Spleen (tissue), 11 donors: Measurements from ENCODE around the gene ZNF324B. TPM values are rescaled to one million over a fixed set of nuclear protein-coding genes. Genes with fewer than 3 reads are reported as not detected.
"Not testable (repeated sequence)": the region's sequence is repeated elsewhere in the genome, so short reads cannot be mapped to it uniquely, and the experiment has no call there.

Experiments
- DNase-seq: peaks from one replicate; pipeline ENCODE4 v3.0.0-alpha.2; 2020
- H3K27ac ChIP-seq, 8 donors: fragments of 200-600 bp; sonication (generic) in 7 of 8; 1 replicate in 4 of 8; 2 replicates in 4 of 8; pipeline versions ENCODE4 v1.5.0 to v1.8.0; 2016 to 2021; ENCODE audit warnings: inconsistent platforms in 4 of 8, mild to moderate bottlenecking in 4 of 8, moderate library complexity in 1 of 8
- H3K27me3 ChIP-seq, 7 donors: fragments of 200-600 bp; sonication (generic) in 6 of 7; replicated peaks in 1 of 7; 1 replicate in 4 of 7; 2 replicates in 3 of 7; pipeline versions ENCODE4 v1.5.0 to v1.8.0; 2016 to 2021; ENCODE audit warnings: inconsistent platforms in 3 of 7, mild to moderate bottlenecking in 1 of 7
- H3K36me3 ChIP-seq, 6 donors: fragments of 200-600 bp; sonication (generic) in 5 of 6; 1 replicate in 4 of 6; 2 replicates in 2 of 6; pipeline versions ENCODE4 v1.5.0 to v1.8.0; 2016 to 2021; ENCODE audit warnings: inconsistent platforms in 2 of 6
- H3K4me1 ChIP-seq, 6 donors: fragments of 200-600 bp; sonication (generic) in 5 of 6; 1 replicate in 3 of 6; 2 replicates in 3 of 6; pipeline versions ENCODE4 v1.5.0 to v1.8.0; 2016 to 2021; ENCODE audit warnings: inconsistent platforms in 3 of 6
- H3K4me3 ChIP-seq, 8 donors: fragments of 200-600 bp; sonication (generic) in 7 of 8; 1 replicate in 4 of 8; 2 replicates in 4 of 8; pipeline versions ENCODE4 v1.5.0 to v1.8.0; 2016 to 2021; ENCODE audit warnings: inconsistent platforms in 4 of 8, mild to moderate bottlenecking in 4 of 8, moderate library complexity in 2 of 8
- H3K9me3 ChIP-seq, 8 donors: fragments of 200-600 bp; sonication (generic) in 7 of 8; 1 replicate in 4 of 8; 2 replicates in 4 of 8; pipeline versions ENCODE4 v1.5.0 to v1.8.0; 2016 to 2021; ENCODE audit warnings: inconsistent platforms in 4 of 8
- POLR2A ChIP-seq, 3 donors: fragments of 450-650 bp; IDR thresholded peaks; one replicate each; pipeline ENCODE4 v1.5.1; 2017; ENCODE audit warnings: antibody characterized with exemption in 3 of 3, mild to moderate bottlenecking in 1 of 3
- POLR2AphosphoS5 ChIP-seq, 3 donors: sonication (generic); formaldehyde crosslinking; IDR thresholded peaks; one replicate each; pipeline ENCODE4 v1.5.1; 2017; ENCODE audit warnings: antibody characterized with exemption in 3 of 3
- WGBS, 5 donors: extraction: QIAGEN DNeasy Blood & Tissue Kit in 3 of 5; methylation state at CpG; one replicate each; pipeline versions ENCODE4 v1.1.5 to v1.1.7; 2013 to 2018; 5-methylcytosine and 5-hydroxymethylcytosine counted together
- intact Hi-C: fragments of 100-400 bp; cut with DNase I; formaldehyde crosslinking; loops from one replicate; pipeline ENCODE4 v1.15.0; 2023; ENCODE audit warnings: low total_unique reads
- polyA plus RNA-seq, 3 donors: library from polyadenylated mRNA; stranded (reverse); fragments of 200-250 nt; gene quantifications; one replicate each; pipeline ENCODE4 v1.2.1, GENCODE V29; 2013
- total RNA-seq, 7 donors: library from RNA; depleted of rRNA in 3 of 7; stranded (reverse); fragments of >200 nt in 3 of 7; fragmentation: NEBNext Ultra II Directional in 4 of 7; extraction: Animal tissue kit (Norgen Biotek cat#: 25700) in 4 of 7; gene quantifications; one replicate each; pipeline versions ENCODE4 v1.1.0 to v1.2.1, GENCODE V29; 2016 to 2021
- TF ChIP-seq, protein P1 (sequence below), 11 experiments: fragments of 200-600 bp in 7 of 11; fragments of 450-650 bp in 4 of 11; sonication (generic) in 4 of 11; IDR thresholded peaks in 8 of 11; conservative IDR thresholded peaks in 3 of 11; 1 replicate in 7 of 11; 2 replicates in 4 of 11; pipeline versions ENCODE4 v1.4.0 to v1.8.0; 2016 to 2021; ENCODE audit warnings: antibody characterized with exemption in 11 of 11, inconsistent platforms in 4 of 11, mild to moderate bottlenecking in 1 of 11
- donor health status: healthy with polysubstance abuse.
- donor health status: DM: no; HTN: no; CAD: no; lungs with moderate emphysema.
- donor health status: DM: no; HTN: no; CAD: no.
- donor health status: Bipolar disorder and iron deficiency.
- donor health status: healthy.
- donor health status: DM: no; HTN: no; CAD: no.
- donor health status: DM: yes; HTN: yes; CAD: no.

The ZNF324B gene
- total and polyA plus RNA-seq, 10 donors = 0.98 to 12.5 (median 7.8) TPM

DNA sequence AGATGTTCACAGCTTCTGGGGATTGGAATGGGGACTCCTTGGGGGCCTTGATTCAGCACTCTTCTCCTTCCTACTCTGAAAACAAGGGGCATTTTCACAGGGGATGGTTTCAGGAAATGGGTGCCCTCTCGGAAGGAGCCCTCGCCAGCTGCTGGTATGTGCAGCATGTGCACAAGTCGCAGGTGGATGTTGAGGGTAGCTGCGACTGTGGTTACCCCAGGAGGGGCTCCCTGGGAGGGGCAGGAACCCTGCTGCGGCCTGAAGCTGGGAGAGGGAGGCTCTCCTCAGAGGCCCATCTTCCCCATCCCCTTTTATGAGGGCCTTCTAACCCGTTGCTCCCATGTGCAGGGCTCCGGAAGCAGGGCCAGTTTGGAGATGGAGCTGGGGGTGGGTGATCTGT is 30.9 kb downstream of the ZNF324B start:
- Histone ChIP-seq H3K4me3 (no peak overlapping the region), H3K27me3 (no peaks in the 10 kb centered on the region), H3K9me3 (no peaks in the 10 kb centered on the region), H3K4me1 (peaks cover 0 to 4% (median 0%) of the 10 kb centered on the region in 6 donors), H3K27ac (no peak overlapping the region), H3K36me3 (peaks cover 0 to 38% (median 5%) of the 10 kb centered on the region in 6 donors)
- 66 to 93% (median 78%) methylated on average over 7 of the region's 7 CpGs for WGBS, 5 donors
- intact Hi-C loops = no loop called here
- TF ChIP-seq, protein P1, sequence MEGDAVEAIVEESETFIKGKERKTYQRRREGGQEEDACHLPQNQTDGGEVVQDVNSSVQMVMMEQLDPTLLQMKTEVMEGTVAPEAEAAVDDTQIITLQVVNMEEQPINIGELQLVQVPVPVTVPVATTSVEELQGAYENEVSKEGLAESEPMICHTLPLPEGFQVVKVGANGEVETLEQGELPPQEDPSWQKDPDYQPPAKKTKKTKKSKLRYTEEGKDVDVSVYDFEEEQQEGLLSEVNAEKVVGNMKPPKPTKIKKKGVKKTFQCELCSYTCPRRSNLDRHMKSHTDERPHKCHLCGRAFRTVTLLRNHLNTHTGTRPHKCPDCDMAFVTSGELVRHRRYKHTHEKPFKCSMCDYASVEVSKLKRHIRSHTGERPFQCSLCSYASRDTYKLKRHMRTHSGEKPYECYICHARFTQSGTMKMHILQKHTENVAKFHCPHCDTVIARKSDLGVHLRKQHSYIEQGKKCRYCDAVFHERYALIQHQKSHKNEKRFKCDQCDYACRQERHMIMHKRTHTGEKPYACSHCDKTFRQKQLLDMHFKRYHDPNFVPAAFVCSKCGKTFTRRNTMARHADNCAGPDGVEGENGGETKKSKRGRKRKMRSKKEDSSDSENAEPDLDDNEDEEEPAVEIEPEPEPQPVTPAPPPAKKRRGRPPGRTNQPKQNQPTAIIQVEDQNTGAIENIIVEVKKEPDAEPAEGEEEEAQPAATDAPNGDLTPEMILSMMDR (IDR thresholded peaks at IDR 0.05 in 8 of 11, conservative IDR thresholded peaks at IDR 0.05 in 3 of 11) = no peak
- TF ChIP-seq POLR2AphosphoS5 (IDR thresholded peaks at IDR 0.05) = no peak
- TF ChIP-seq POLR2A (IDR thresholded peaks at IDR 0.05) = no peak
- no peak for DNase-seq

DNA sequence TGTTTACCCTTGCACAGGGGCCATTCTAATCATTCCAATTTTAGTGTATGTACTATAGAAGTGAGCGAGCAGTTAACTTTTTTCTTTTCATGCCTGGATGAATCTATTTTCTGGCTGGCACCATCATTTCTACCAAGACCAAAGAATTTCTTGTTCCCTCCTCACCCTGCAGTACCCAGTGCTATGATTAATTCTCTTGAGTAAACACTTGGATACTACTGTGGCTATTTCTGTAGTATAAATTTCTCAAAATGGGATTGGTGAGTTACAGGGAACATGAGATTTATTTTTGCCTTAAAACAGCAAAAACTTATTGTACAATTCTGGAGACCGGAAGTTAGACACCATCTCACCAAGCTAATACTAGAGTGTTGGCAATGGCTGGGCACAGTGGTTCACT is 32.4 kb downstream of the ZNF324B start:
- Histone ChIP-seq H3K4me1 (no peaks in the 10 kb centered on the region), H3K27me3 (no peaks in the 10 kb centered on the region), H3K9me3 (no peaks in the 10 kb centered on the region), H3K4me3 (no peak overlapping the region), H3K27ac (no peak overlapping the region), H3K36me3 (peaks cover 0 to 36% (median 5%) of the 10 kb centered on the region in 6 donors)
- intact Hi-C loops = no loop called here
- DNase-seq = no peak
- WGBS, 5 donors = 86 to 93% (median 89%) methylated on average over 2 of the region's 2 CpGs
- TF ChIP-seq, protein P1 (IDR thresholded peaks at IDR 0.05 in 8 of 11, conservative IDR thresholded peaks at IDR 0.05 in 3 of 11) = no peak
- TF ChIP-seq POLR2A (IDR thresholded peaks at IDR 0.05) (no peak), POLR2AphosphoS5 (IDR thresholded peaks at IDR 0.05) (no peak)

DNA sequence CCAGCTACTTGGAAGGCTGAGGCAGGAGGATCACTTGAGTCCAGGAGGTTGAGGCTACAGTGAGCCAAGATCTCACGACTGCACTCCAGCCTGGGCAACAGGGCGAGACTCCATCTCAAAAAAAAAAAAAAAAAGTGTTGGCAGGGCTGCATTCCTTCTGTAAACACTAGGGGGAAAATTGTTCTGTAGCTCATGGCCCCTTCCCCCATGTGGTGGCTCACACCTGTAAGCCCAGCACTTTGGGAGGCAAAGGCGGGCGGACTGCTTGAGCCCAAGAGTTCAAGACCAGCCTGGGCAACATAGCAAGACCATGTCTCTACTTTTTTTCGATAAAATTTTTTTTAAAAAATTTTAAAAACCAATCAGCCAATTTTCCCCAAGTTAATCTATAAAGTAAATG is 32.9 kb downstream of the ZNF324B start:
- DNase-seq, H3K27ac ChIP-seq, H3K9me3 ChIP-seq, intact Hi-C loops, H3K27me3 ChIP-seq, H3K4me3 ChIP-seq, H3K4me1 ChIP-seq: not testable (repeated sequence)
- peaks cover 0 to 30% (median 5%) of the 10 kb centered on the region in 6 donors for H3K36me3 ChIP-seq
- 93 to 99% (median 96%) methylated on average over 5 of the region's 5 CpGs for WGBS, 5 donors

GRCh38 chr19:58491393-58491792 is 40.0 kb downstream of the ZNF324B start:
- Histone ChIP-seq H3K4me3 (no peak overlapping the region), H3K36me3 (no peaks in the 10 kb centered on the region), H3K4me1 (no peaks in the 10 kb centered on the region), H3K27me3 (no peaks in the 10 kb centered on the region), H3K27ac (no peak overlapping the region), H3K9me3 (no peaks in the 10 kb centered on the region)
- 84 to 90% (median 90%) methylated on average over 5 of the region's 5 CpGs for WGBS, 5 donors
- intact Hi-C loops = no loop called here
- TF ChIP-seq, protein P1 (IDR thresholded peaks at IDR 0.05 in 8 of 11, conservative IDR thresholded peaks at IDR 0.05 in 3 of 11) = no peak
- no peak for DNase-seq

GRCh38 chr19:58492265-58492664 is 40.8 kb downstream of the ZNF324B start:
- H3K9me3 ChIP-seq = no peaks in the 10 kb centered on the region
- no peaks in the 10 kb centered on the region for H3K4me1 ChIP-seq
- H3K36me3 ChIP-seq = no peaks in the 10 kb centered on the region
- 90 to 95% (median 93%) methylated on average over 14 of the region's 14 CpGs for WGBS, 5 donors
- intact Hi-C loops = no loop called here
- no peak overlapping the region for H3K27ac ChIP-seq
- H3K27me3 ChIP-seq = no peaks in the 10 kb centered on the region
- no peak overlapping the region for H3K4me3 ChIP-seq
- no peak for DNase-seq
- TF ChIP-seq, protein P1 (IDR thresholded peaks at IDR 0.05 in 8 of 11, conservative IDR thresholded peaks at IDR 0.05 in 3 of 11) = no peak
- TF ChIP-seq POLR2AphosphoS5 (IDR thresholded peaks at IDR 0.05) (no peak), POLR2A (IDR thresholded peaks at IDR 0.05) (no peak)
